Stimulated activated CD8-positive, alpha-beta memory T cell treated with anti-CD3 and anti-CD28 coated beads, Interleukin-7, amount 100 ng/mL, for 24 hours (primary cell): ENCODE measurements around the gene RELN.

Experiments used
- DNase-seq: peaks from one replicate; pipeline ENCODE4 v3.0.0-alpha.2; 2020; ENCODE audit warnings: low read depth

The RELN gene

GRCh38 chr7:103717574-103717973, 271.9 kb downstream of the RELN start:
- no peak for DNase-seq

DNA sequence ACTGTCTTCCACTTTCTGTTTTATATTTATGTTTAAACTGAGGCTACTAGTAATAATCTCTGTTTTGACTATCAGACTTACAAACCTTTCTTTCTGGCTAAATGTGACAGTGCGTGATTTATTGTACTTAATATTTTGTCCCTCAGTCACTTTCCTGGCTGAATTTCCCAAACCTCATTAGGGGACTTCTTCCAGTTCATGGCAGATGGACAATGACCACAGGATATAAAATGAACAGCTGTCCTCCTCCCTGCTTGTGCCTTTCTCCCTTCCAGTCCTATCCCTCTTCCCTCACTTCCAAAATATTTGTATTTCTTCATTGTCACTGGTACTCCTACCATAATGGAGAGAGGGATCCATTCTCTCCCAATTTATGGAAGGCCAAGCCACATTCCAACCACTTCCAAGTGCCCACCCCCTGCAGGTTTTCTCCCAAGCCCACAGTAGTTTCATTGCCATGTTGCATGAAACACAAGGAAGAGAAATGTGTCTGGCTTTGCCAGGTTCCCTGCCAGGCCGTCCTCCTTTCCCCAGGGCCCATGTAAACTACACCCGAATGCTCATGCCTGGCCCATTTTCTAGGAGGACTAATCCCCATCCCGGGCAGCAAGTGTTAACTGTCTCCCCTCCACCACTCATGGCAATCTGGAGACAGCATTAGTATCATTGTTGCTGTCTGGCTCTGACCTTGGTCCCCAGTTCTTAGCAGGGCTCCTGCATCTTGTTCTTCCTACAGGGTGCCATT, 273.9 kb downstream of the RELN start:
- no peak for DNase-seq

GRCh38 chr7:103714376-103714927, 275.0 kb downstream of the RELN start:
- no peak for DNase-seq

GRCh38 chr7:103712991-103713778, 276.3 kb downstream of the RELN start:
- DNase-seq, result no peak

DNA sequence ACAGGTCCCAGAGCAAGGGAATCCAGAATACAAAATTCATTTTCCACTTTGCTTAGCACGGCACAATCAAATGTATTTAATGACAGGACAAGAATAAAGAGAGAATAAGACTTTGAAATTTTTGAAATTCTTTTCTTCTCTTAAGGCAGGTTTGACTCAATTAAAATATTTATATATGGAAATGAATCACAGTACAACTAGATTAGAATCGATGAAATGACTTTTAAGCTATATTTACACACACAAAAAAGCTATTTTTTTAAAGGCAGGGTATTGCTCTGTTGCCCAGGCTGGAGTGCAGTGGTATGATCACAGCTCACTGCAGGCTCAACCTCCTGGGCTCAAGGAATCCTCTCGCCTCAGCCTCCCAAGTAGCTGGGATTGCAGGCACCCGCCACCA, 278.0 kb downstream of the RELN start:
- DNase-seq, result no peak

DNA sequence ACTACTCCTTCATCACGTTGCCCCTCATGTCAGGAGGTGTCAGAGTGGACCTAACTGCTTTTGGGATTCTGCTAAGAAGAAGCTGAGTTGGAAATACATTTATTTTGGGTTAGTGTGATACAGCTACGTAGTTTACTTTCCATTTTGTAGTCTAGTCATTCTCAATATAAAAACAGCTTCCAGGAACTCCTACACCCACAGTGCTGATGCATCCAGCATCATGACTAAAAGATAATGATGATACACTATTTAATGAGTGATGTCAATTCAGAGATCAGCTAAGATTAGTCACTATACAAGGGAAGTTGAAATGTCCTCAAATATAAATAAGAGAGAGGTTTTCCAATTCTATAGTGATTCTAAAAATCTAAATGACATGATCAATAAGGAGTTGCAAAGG, 279.2 kb downstream of the RELN start:
- no peak for DNase-seq

DNA sequence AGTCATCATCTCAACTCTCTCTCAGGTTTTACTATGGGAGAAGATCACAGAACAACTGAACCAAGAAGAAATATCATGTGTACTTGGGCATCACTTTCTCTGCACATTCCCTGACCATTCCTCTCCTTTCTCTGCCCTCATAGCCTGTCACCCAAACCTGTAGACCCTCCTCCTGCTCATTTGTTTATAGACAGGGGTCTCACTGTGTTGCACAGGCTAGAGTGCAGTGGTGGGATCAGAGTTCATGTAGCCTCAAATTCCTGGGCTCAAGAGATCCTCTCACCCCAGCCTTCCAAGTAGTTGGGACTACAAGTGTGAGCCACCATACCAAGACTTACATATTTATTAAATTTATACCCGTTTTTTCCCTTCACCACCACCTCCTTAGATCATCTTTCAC, 282.7 kb downstream of the RELN start:
- no peak for DNase-seq

DNA sequence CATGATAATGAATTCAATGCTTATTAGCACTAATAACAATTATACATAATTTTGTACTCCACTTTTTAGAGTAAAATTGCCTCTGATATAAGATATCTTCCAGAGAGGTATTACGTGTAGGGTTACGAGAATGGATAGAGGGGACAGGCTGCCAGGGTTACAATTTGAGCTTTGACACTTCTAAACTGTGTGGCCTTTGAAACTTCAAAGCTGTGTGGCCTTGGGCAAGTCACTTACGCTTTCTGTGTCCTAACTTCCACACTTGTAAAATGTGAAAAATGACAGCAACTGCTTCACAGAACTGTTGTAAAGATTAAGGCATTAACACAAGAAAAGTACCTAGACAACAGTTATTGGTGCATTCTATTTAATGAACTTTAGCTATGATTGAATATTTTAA, 283.9 kb downstream of the RELN start:
- no peak for DNase-seq

DNA sequence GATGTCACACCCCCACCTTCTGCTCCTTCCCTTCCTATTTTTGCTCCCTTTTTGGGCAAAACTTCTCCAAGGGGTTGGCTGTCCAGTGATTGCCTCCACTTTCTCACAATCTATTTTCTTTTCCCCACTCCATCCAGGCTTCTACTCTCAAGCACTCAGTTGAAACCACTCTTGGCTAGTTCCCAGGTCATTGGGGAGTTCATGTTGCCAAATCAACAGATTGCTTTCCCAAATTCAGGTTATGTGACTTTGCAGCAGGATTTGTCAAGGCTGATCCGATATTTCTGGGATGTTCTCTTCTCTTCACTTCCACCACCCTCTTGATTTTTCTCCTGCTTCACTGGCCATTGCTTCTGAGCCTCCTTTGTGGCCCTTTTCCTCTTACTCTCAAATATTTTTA, 284.8 kb downstream of the RELN start:
- no peak for DNase-seq

DNA sequence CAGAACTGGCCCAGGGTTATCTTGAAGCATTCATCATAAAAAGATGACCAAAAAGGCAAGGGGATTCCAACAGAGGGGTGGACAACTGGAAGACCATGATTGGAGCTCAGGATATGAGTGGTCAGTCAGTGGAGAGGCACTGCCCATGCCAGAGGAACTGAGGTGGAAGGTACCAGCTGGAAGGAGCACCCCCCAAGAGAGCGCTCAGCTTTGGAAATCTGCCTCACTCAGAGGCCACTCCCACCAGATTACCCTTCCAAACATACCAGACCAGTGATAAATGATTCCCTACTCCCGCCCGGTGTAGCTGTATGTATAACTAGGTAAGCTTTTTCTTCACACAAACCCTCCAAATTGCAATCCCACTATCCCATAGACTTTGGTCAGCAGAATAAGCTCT, 286.5 kb downstream of the RELN start:
- no peak for DNase-seq

- DNase-seq, result no peak
These were observed 287.0 kb downstream of the RELN start for GRCh38 chr7:103702454-103702853.

DNA sequence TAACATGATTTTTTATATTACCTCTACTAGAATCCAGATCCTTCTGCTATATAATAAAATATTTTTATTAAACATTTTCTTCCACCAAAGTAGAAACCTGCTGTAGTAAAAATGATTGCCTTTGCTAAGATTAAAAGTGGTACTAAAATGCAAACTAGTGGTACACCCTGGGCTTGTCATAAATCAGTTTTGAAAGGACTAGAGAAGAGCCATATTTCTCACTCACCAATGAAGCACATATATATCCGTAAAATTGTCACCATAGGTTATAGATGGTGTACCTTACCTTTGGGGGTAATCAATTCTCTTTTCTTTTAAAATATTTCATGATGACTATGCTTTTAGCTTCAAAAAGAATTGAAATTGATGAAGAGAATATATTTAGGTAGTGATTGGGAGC, 290.4 kb downstream of the RELN start:
- DNase-seq, result no peak

DNA sequence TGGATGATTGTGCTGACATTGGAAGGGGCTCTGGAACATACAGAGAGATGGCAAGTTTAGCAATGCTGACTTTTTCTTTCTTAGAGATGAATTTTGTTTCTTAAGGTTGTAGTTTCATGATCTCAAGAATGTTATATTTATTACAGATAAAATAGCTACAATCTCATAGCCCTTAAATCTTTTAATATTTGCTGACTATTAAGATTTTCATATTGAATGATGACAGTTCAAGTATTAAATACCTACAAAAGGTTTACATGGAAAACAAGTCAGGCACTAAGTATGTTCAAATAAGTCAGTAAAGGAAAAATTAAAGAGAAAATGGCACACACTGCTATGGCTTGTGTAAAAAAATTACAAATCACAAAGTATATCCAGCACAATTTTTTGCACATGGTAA, 291.4 kb downstream of the RELN start:
- DNase-seq, result no peak

GRCh38 chr7:103695521-103695920, 293.9 kb downstream of the RELN start:
- DNase-seq, result no peak

DNA sequence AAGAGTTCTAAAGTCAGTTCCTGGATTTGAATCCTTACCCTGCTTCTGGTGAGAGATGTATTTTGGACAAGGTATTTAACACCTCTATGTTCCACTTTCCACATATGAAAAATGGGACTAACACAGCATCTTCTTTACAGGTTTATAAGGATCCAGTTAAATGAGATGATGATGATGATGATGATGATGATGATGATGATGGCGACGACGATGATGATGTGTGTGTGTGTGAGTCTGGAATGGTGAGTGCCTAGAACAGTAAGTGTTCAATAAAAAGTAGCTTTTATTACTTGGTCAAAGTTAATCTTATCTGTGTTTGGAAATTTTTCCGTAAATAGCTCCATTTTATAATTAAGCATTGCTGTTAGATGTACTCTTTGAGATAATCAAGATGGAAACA, 295.2 kb downstream of the RELN start:
- DNase-seq, result no peak

DNA sequence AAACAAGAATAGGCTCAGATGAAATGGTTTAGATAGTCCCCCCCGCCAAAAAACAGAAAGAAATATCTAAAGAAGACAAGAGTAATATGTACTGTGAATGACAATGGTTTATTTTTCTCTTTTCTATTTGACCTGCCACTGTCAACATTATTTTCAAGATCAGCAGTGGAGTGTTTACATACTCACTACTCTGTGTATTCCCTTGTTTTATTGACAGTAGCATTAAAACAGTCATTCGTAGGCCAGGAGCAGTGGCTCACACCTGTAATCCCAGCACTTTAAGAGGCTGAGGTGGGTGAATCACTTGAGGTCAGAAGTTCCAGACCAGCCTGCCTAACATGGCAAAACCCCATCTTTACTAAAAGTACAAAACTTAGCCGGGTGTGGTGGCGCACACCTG, 298.2 kb downstream of the RELN start:
- no peak for DNase-seq

- no peak for DNase-seq
These were observed 299.1 kb downstream of the RELN start for GRCh38 chr7:103690242-103690974.

DNA sequence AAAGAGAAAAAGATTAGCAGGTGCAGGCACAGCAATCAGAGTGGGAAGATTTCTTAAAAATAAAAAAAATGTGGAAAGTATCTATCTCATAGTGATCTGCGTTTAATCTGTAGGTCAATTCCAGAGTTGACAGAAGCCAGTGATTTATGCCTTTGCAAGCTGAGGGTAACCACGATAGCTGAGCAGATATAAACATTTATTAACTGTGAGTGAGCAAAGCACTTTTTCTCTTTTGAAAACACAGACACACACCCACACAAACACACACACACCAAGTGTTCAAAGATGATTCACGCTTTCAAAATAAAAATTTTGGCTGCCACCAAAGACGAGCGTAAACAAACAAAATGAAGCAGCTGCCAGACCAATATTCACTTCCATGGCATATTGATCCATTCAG, 300.2 kb downstream of the RELN start:
- DNase-seq, result no peak

- DNase-seq, result no peak
These were observed 301.5 kb downstream of the RELN start for GRCh38 chr7:103687951-103688350.

GRCh38 chr7:103687272-103687671, 302.2 kb downstream of the RELN start:
- DNase-seq, result no peak

DNA sequence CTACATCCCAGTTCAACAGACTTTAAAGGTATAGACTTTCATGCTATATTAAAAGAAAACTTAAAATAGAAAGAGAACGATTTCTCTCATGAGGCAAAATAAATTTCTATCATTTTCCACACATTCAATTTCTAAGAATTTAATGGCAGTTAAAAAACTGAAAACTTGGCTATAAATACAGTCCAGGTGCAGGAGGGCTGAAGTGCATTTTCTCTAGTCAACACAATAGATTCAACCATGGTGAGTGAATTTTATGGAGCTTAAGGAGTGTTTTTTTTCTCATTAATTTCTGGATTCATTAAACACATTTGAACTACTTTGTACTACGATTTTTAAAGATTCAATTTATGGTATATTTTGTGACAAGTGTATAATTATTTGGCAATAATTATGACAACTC, 302.7 kb downstream of the RELN start:
- DNase-seq, result no peak

DNA sequence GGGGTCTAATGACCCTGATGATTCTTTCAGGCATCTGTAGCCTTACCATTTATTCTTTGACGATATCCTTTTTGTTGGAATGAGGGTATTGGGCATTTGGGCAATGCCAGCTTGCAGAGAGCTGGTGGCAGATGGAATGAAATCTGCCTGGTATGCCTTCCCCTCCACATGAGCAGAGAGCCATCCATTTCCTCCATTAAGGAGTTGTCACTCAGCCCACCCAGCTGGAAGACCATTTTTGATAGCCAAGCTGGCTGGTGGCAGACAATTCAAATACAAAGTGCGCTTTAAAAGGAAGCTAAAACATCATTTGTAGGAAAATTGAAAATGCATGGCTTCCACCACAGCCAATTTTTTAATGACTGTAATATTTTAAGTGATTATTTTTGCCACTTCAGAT, 303.4 kb downstream of the RELN start:
- DNase-seq, result no peak

DNA sequence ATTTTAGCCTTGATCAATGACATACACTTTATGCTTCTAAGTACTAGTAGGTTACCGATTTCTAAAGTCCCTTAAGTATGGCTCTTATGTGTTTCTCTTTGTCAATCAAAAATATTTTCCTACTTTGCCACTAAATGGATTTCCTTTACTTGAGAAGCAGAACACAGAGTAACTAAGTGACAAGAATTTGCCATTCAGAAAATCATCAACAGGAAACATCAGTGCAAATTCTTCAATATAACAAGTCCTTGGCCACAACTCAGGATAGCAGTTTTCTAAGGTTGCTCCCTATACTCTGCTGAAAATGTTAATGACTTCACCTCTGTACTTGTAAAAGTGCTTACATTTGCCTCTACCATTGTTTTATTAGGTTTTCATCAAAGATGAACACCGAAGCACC, 303.8 kb downstream of the RELN start:
- no peak for DNase-seq
